SK-N-SH treated with all-trans-retinoic acid at 6 μM for 48 hours (cell line): ENCODE measurements around the gene ARL5A.
"Not testable (repeated sequence)": the region's sequence is repeated elsewhere in the genome, so short reads cannot be mapped to it uniquely, and the experiment has no call there.

Experiments
- ATAC-seq: fragments of 200-7000 bp; cut with Tn5 transposase; 3 replicates; pipeline ENCODE4 v1.9.1; 2020; ENCODE audit warnings: mild to moderate bottlenecking, moderate library complexity
- ARNTL ChIP-seq: fragments of 450-650 bp; formaldehyde crosslinking; IDR thresholded peaks from 2 replicates; pipeline ENCODE4 v1.5.0; 2020; ENCODE audit warnings: low read depth, mild to moderate bottlenecking, moderate library complexity, borderline replicate concordance
- BACH2 ChIP-seq: fragments of 250-450 bp; sonication (Bioruptor Pico); IDR thresholded peaks from 2 replicates; pipeline ENCODE4 v1.9.0; 2021; ENCODE audit warnings: mild to moderate bottlenecking, borderline replicate concordance
- CSRNP3 ChIP-seq: fragments of 250-450 bp; sonication (Bioruptor Pico); IDR thresholded peaks from 2 replicates; pipeline ENCODE4 v1.5.1; 2021; ENCODE audit warnings: mild to moderate bottlenecking, moderate library complexity
- ESRRG ChIP-seq: fragments of 250-450 bp; sonication (Bioruptor Pico); IDR thresholded peaks from 2 replicates; pipeline ENCODE4 v1.6.1; 2021; ENCODE audit warnings: mild to moderate bottlenecking
- ISL1 ChIP-seq: fragments of 250-450 bp; sonication (Bioruptor Pico); IDR thresholded peaks from 2 replicates; pipeline ENCODE4 v2.1.2; 2022; ENCODE audit warnings: mild to moderate bottlenecking, moderate library complexity
- OSR1 ChIP-seq: fragments of 250-450 bp; sonication (Bioruptor Pico); IDR thresholded peaks from 2 replicates; pipeline ENCODE4 v1.8.0; 2022; ENCODE audit warnings: moderate library complexity, mild to moderate bottlenecking, inconsistent platforms
- PPARA ChIP-seq: fragments of 250-450 bp; sonication (Bioruptor Pico); IDR thresholded peaks from 2 replicates; pipeline ENCODE4 v1.5.0; 2020; ENCODE audit warnings: mild to moderate bottlenecking, borderline replicate concordance
- SNAI2 ChIP-seq: fragments of 250-450 bp; sonication (Bioruptor Pico); IDR thresholded peaks from 2 replicates; pipeline ENCODE4 v1.5.0; 2020; ENCODE audit warnings: mild to moderate bottlenecking, moderate library complexity
- ZFP30 ChIP-seq: fragments of 450-650 bp; formaldehyde crosslinking; IDR thresholded peaks from 2 replicates; pipeline ENCODE4 v1.5.0; 2022; ENCODE audit warnings: mild to moderate bottlenecking, moderate library complexity
- ZNF70 ChIP-seq: fragments of 450-650 bp; formaldehyde crosslinking; IDR thresholded peaks from 2 replicates; pipeline ENCODE4 v1.5.0; 2020; ENCODE audit warnings: mild to moderate bottlenecking, moderate library complexity
- ZNF8 ChIP-seq: fragments of 450-650 bp; formaldehyde crosslinking; IDR thresholded peaks from 2 replicates; pipeline ENCODE4 v1.5.0; 2020; ENCODE audit warnings: mild to moderate bottlenecking, moderate library complexity
- TF ChIP-seq, protein P1 (sequence below): fragments of 250-450 bp; sonication (Bioruptor Pico); IDR thresholded peaks from 2 replicates; pipeline ENCODE4 v1.5.1; 2020; ENCODE audit warnings: low read depth, mild to moderate bottlenecking, moderate library complexity
- TF ChIP-seq, protein P2 (sequence below): fragments of 250-450 bp; sonication (Bioruptor Pico); IDR thresholded peaks from 2 replicates; pipeline ENCODE4 v1.5.0; 2020; ENCODE audit warnings: mild to moderate bottlenecking, moderate library complexity
- TF ChIP-seq, protein P3 (sequence below): fragments of 250-450 bp; sonication (Bioruptor Pico); IDR thresholded peaks from 2 replicates; pipeline ENCODE4 v1.8.0; 2020; ENCODE audit warnings: mild to moderate bottlenecking, moderate library complexity, borderline replicate concordance

Gene ARL5A, protein sequence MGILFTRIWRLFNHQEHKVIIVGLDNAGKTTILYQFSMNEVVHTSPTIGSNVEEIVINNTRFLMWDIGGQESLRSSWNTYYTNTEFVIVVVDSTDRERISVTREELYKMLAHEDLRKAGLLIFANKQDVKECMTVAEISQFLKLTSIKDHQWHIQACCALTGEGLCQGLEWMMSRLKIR

DNA sequence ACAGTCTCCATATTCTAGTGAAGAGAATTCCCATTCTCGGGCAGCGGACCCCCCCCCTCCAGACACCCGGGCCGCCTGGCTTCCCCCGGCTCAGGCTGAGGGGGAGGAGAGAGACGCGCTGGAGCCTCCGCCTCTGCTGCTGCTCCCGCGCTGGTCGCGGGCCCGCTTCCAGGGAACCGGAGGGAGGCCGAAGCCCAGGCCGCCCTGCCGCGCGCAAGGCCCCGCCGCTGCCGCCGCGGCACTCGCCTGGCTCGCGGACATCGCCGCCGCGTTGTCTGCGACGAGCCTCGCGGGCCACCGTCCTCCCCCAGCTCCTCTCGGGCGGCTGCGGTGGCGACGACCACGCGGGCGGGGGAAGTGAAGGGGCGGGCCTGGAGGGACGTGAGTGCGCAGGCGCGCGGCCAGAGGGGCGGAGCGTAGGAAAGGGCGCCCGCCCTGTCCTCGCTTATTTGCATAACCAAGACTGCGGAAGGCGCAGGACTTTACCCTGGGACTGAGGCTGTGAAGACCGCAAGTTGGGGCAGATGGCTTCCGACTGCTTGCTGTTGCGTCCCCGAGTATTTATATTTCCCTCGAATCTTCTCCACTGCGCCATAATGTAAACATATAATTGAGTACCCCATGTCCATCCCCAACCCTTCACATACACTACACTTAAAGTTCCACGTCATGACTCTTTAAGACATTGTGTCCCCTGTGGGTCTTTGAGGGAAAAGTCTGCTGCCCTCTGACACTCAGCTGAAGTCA lies at the start of gene ARL5A:
TSS of gene ARL5A (minus strand) at position 279 of the 747 bp plus-strand sequence. CDS start at position 34, 245 bp downstream.
- ATAC-seq = peak; percentile 96
- TF ChIP-seq SNAI2 (CRISPR knock-in tag) (no peak), ISL1 (CRISPR knock-in tag) (no peak), ZFP30 (CRISPR knock-in tag) (no peak), ZNF70 (no peak), PPARA (no peak), ESRRG (CRISPR knock-in tag) (no peak), ARNTL (CRISPR knock-in tag) (no peak)
- TF ChIP-seq, protein P1, sequence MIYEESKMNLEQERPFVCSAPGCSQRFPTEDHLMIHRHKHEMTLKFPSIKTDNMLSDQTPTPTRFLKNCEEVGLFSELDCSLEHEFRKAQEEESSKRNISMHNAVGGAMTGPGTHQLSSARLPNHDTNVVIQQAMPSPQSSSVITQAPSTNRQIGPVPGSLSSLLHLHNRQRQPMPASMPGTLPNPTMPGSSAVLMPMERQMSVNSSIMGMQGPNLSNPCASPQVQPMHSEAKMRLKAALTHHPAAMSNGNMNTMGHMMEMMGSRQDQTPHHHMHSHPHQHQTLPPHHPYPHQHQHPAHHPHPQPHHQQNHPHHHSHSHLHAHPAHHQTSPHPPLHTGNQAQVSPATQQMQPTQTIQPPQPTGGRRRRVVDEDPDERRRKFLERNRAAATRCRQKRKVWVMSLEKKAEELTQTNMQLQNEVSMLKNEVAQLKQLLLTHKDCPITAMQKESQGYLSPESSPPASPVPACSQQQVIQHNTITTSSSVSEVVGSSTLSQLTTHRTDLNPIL (CRISPR knock-in tag) = no peak
- TF ChIP-seq, protein P2, sequence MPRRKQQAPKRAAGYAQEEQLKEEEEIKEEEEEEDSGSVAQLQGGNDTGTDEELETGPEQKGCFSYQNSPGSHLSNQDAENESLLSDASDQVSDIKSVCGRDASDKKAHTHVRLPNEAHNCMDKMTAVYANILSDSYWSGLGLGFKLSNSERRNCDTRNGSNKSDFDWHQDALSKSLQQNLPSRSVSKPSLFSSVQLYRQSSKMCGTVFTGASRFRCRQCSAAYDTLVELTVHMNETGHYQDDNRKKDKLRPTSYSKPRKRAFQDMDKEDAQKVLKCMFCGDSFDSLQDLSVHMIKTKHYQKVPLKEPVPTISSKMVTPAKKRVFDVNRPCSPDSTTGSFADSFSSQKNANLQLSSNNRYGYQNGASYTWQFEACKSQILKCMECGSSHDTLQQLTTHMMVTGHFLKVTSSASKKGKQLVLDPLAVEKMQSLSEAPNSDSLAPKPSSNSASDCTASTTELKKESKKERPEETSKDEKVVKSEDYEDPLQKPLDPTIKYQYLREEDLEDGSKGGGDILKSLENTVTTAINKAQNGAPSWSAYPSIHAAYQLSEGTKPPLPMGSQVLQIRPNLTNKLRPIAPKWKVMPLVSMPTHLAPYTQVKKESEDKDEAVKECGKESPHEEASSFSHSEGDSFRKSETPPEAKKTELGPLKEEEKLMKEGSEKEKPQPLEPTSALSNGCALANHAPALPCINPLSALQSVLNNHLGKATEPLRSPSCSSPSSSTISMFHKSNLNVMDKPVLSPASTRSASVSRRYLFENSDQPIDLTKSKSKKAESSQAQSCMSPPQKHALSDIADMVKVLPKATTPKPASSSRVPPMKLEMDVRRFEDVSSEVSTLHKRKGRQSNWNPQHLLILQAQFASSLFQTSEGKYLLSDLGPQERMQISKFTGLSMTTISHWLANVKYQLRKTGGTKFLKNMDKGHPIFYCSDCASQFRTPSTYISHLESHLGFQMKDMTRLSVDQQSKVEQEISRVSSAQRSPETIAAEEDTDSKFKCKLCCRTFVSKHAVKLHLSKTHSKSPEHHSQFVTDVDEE (CRISPR knock-in tag) = no peak; the same call in 1 of the 2 replicates

GRCh38 chr2:151875631-151876030 lies 47.4 kb upstream of the ARL5A start:
- not testable (repeated sequence) for ATAC-seq

DNA sequence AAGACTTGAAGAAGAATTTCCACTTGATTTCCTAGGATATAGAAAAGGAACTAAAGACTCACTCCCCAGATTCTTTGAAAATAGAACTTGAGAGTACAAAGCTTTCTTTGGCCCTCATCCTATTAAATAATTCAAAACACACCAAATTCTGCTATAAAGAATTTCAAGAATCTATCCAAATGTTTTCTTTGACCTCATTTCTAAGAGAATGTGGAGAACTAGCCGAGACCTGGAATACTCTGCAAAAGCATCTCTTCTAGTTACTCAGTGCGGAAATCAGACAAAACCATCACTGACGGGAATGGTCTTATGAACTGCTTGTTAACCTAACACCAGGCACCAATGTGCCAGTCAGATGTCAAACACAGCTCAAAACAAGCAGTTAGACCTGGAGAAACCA lies 44.2 kb upstream of the ARL5A start:
- no peak for TF ChIP-seq ZNF8 (CRISPR knock-in tag)
- no peak for TF ChIP-seq CSRNP3 (CRISPR knock-in tag)
- TF ChIP-seq, protein P2 (CRISPR knock-in tag) = no peak
- TF ChIP-seq OSR1 (CRISPR knock-in tag) = no peak
- TF ChIP-seq BACH2 (CRISPR knock-in tag) = no peak
- TF ChIP-seq, protein P1 (CRISPR knock-in tag) = no peak
- TF ChIP-seq, protein P3, sequence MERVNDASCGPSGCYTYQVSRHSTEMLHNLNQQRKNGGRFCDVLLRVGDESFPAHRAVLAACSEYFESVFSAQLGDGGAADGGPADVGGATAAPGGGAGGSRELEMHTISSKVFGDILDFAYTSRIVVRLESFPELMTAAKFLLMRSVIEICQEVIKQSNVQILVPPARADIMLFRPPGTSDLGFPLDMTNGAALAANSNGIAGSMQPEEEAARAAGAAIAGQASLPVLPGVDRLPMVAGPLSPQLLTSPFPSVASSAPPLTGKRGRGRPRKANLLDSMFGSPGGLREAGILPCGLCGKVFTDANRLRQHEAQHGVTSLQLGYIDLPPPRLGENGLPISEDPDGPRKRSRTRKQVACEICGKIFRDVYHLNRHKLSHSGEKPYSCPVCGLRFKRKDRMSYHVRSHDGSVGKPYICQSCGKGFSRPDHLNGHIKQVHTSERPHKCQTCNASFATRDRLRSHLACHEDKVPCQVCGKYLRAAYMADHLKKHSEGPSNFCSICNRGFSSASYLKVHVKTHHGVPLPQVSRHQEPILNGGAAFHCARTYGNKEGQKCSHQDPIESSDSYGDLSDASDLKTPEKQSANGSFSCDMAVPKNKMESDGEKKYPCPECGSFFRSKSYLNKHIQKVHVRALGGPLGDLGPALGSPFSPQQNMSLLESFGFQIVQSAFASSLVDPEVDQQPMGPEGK = no peak
- no peak for TF ChIP-seq PPARA
- TF ChIP-seq ARNTL (CRISPR knock-in tag) = no peak
- TF ChIP-seq ISL1 (CRISPR knock-in tag) = no peak
- no peak for ATAC-seq
